GM19372 (cell line): ENCODE measurements around the gene UPP2.

Experiments used
- ATAC-seq: cut with Tn5 transposase; IDR thresholded peaks from one replicate; pipeline ENCODE4 v1.9.1; 2021; ENCODE audit warnings: mild to moderate bottlenecking, low read depth, moderate library complexity; ENCODE audit not compliant: unreplicated experiment

Gene UPP2

GRCh38 chr2:158135096-158135495 lies 33.4 kb downstream of the UPP2 start:
- ATAC-seq, result no peak

DNA sequence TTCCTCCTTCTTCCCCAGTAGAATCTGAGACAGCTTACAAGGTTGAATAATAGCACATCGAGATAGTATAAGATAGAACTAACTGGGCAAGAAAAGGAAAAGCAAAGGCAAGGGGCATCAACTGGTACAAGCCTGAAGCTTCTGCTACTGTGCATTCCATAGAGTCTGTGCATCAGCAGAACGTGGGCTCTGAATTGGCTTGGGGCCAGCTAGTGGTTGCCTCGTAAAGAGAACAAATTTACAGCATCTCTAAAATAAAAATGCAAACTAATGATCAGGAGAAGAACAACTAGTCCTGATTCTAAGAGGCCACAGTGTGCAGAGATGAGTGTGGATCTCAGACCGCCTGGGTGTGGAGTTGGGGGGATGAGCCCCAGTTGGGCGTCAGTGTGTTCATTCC lies 36.6 kb downstream of the UPP2 start:
- ATAC-seq, result no peak

DNA sequence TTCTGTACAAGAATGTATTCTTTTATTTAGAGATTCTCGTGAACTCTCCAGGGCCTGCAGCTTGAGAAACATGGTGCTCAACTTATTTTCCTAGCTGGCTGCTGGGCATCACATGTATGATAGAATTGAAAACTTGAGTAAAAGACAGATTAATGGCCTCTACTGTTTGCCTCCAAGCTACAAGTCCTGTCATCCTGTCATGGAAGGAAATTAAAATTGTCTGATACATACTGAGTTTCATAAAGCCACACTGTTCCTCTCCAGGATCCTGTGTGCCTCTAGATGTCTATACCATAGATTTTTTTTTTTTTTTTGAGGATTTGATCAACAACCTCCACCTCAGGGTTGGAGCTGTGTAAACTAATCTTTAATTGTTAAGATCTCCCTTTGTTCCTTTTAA lies 38.5 kb downstream of the UPP2 start:
- no peak for ATAC-seq

DNA sequence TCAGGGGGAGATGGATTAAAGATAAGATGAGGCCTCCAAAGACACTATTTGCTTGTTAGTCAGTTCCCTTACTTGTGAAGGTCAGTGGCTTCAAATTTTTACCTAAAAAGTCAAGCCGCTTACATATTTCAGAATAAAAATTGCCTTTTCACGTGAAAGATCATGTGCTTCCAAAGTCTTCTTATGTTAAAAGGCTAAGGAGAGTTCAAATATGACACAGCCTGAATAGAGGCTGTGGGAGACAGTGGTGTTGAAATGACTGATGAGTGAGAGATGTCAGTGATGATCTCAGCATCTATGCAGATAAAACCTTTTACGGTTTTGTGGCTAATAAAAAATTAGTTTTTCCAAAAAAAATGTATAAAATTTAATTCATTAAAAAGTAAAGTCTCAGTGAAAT lies 40.5 kb downstream of the UPP2 start:
- no peak for ATAC-seq

- no peak for ATAC-seq
Measured at GRCh38 chr2:158142568-158143332, 41.1 kb downstream of the UPP2 start.

DNA sequence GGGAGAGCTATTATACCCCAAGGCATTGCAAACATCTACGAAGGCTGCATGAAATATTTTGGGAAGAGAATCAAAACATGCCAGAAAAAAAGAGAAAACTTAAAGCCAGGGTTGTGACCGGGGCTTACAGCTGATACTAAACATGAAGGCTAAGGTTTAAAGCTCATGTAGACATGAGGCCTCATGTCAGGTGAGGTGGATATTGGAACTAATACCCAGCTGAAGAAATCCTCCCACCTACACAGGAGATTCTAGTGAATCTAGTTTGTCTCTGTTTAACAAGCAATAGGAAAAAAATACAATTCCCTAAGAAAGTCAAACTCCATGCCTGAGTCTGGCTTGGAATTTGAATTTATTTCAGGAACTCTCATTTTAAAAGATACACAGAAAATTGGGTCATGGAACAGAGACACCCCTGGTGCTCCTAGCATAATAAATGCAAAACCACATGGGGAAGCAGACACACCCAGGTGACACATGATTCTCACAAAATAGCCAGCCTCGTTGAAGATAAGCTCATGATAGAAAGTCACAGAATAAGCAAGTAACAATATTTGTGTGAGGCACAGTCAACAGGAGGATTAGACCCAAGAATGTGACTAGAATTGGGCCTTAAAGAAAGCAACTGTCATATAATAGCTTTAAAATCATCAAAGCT lies 42.2 kb downstream of the UPP2 start:
- ATAC-seq, result no peak

DNA sequence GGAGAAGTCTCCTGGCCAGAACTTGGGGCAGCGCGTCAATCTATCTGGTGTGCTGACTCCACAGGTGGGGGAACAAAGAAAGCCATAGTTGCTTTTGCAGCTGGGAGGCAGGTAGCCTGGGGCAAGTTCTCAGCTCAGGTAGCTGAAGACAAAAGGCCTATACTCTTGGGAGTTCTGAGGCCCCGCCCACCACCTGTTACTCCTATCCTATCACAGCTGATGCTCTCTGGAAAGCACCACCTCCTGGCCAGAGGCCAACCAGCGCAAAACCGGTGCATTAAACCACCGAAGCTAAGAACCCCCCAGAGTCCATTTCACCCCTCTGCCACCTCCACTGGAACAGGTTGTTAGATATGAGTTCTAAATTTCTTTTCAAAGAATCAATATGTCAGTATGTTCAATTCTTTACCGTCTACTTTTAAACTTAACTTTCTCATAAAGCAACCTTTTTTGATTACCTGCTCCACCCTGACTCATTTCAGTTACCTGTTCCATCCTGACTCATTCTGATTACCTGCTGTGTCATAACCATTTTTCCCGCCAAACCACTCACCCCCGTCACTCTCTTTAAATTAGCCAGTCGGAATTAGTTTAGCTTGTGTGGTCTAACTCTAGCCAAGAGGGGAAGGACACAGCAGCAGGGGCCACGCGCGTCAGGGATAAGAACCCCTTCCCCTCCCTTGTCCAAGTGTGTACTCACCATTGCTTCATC lies 43.4 kb downstream of the UPP2 start:
- ATAC-seq, result no peak

DNA sequence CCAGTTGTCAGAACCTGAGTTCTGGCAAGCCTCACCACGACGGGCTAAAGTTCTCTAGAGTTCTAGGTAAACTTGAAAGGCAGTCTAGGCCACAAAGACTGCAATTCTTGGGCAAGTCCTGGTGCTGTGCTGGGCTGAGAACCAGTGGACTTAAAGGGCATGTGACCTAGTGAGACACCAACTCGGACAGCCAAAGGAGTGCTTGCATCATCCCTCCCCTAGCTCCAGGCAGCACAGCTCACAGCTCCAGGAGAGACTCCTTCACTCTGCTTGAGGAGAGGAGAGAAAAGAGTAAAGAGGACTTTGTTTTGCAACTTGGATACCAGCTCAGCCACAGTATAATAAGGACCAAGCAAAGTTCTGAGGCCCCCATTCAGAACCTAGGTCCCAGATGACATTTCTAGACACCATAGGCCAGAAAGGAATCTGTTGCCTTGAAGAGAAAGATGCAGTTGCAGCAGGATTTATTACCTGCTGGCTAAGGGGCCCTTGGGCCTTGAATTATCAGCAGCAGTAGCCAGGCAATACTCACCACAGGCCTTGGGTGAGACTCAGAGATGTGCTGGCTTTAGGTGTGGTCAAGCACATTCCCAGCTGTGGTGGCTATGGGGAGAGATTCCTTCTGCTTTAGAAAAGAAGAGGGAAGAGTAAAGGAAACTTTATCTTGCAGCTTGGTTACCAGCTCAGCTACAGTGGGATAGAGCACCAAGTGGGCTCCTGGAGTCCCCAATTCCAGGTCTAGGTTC lies 51.8 kb downstream of the UPP2 start:
- no peak for ATAC-seq

- no peak for ATAC-seq
Measured at GRCh38 chr2:158154596-158154995, 52.9 kb downstream of the UPP2 start.

- no peak for ATAC-seq
Measured at GRCh38 chr2:158172719-158173118, 71.0 kb downstream of the UPP2 start.

DNA sequence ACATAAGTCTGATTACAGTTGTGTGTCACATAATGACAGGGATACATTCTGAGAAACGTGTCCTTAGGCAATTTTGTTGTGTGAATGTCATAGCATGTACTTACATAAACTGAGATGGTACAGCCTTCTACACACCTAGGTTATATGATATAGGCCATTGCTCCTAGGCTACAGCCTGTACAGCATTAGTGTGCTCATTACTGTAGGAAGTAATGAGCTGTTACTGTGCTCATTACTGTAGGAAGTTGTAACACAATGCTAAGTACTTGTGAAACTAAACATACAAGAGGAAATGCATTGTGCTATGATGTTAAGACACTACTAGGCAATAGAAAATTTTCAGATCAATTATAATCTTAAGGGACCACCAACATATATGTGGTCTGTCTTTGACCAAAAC lies 72.8 kb downstream of the UPP2 start:
- ATAC-seq, result no peak

DNA sequence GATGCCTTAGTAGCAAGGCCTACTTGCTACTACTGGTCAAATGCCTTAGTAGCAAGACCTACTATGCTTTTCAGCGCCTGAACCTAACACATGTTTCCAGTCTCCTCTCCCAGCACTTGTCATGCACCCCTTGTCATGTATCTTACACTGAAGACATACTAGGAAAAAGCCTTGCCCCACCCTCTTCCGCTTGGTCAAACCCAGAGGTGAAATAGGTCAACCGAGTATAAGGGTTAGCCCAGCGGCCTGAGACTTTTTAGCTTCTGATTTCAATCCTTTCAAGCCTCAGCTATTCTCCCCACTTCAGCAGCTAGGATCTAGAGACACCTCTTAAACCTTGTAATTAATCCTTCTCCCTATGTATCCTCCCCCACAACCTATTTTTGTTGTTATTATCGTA lies 73.3 kb downstream of the UPP2 start:
- ATAC-seq, result no peak

DNA sequence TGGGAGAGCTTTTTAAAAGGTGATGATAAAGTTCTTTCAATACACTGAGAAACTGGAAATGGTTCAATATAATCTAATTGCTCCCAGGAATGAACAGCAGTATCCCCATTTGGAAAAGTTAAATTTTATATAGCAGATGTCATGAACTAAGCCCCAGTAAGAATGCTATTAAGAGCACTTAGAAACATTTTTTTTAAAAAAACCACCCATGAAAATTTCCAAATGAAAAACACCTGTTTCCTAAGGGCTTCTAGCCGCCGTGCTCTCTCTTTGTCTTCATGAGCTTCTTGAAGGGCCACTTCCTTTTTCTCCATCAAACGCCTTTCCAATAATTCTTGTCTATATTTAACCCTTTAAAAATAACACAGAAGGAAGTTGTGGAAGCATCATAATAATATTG lies 77.0 kb downstream of the UPP2 start:
- ATAC-seq, result no peak

GRCh38 chr2:158179660-158180059 lies 78.0 kb downstream of the UPP2 start:
- peak; percentile 62 for ATAC-seq

DNA sequence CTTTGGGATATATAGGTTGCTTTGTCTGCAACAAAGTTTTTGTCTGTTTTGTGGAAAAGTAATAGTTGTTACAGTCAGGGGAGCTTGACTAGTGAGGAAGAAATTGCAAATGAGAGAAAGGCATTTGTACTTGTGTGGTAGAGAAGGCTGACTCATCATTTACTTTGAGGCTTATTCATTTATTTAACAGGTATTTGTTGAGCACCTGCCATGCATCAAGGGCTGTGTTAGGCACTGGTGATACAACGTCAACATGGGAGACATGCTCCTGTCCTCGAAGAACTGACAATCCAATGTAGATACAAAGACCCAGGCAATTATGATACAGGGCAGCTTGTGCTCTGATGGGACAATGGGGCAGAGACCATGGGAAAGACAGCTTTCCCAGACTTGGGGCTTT lies 79.5 kb downstream of the UPP2 start:
- no peak for ATAC-seq

GRCh38 chr2:158182676-158183295 lies 81.1 kb downstream of the UPP2 start:
- ATAC-seq, result no peak

- no peak for ATAC-seq
Measured at GRCh38 chr2:158184001-158184400, 82.3 kb downstream of the UPP2 start.

- no peak for ATAC-seq
Measured at GRCh38 chr2:158184556-158185343, 83.1 kb downstream of the UPP2 start.
